Caco-2 (cell line): ENCODE data around the gene SRXN1. TPM values are rescaled to one million over a fixed set of nuclear protein-coding genes. Genes with fewer than 3 reads are reported as not detected.

Experiments used
- BruUV-seq: library from RNA; stranded (reverse); fragments of 400-500 nt; replicated peaks from 2 replicates; lab custom pipeline; 2021; lab: Mats Ljungman, UMichigan
- CTCF ChIA-PET: fragments of 300-600 bp; sonication (Branson Sonifier 250); formaldehyde crosslinking; loops from one replicate; lab custom pipeline; 2022; ENCODE audit warnings: antibody characterized with exemption; lab: Charles Lee
- POLR2A ChIA-PET: fragments of 300-600 bp; sonication (Branson Sonifier 250); formaldehyde crosslinking; loops from one replicate; lab custom pipeline; 2022; ENCODE audit warnings: antibody characterized with exemption; lab: Charles Lee
- DNase-seq, 2 experiments: peaks; one replicate each; pipeline versions ENCODE4 v3.0.0 to v3.0.0-alpha.2; 2020 to 2022
- H3K27me3 ChIP-seq: replicated peaks from 2 replicates; pipeline ENCODE4 v1.6.0; 2011; ENCODE audit warnings: low read length; ENCODE audit not compliant: control insufficient read depth, insufficient read depth
- H3K36me3 ChIP-seq: 2 replicates; pipeline ENCODE4 v1.5.1; 2011; ENCODE audit warnings: low read length; ENCODE audit not compliant: control insufficient read depth, insufficient read depth
- H3K4me1 ChIP-seq: fragments of 250-450 bp; sonication (Bioruptor Pico); 2 replicates; pipeline ENCODE4 v1.5.1; 2020; ENCODE audit warnings: mild to moderate bottlenecking
- H3K4me3 ChIP-seq: 2 replicates; pipeline ENCODE4 v1.5.1; 2011; ENCODE audit warnings: low read depth, mild to moderate bottlenecking, control low read depth, low read length
- H3K9me3 ChIP-seq: fragments of 250-450 bp; sonication (Bioruptor Pico); 2 replicates; pipeline ENCODE4 v1.5.1; 2020; ENCODE audit warnings: mild to moderate bottlenecking, moderate library complexity
- H3K27ac Mint-ChIP-seq: one replicate; pipeline ENCODE4 v1.8.0; 2022; ENCODE audit warnings: mixed read lengths; ENCODE audit not compliant: unreplicated experiment
- H3K27me3 Mint-ChIP-seq: one replicate; pipeline ENCODE4 v1.8.0; 2022; ENCODE audit warnings: mixed read lengths; ENCODE audit not compliant: insufficient read depth, unreplicated experiment
- H3K36me3 Mint-ChIP-seq: one replicate; pipeline ENCODE4 v1.8.0; 2022; ENCODE audit warnings: mild to moderate bottlenecking, mixed read lengths; ENCODE audit not compliant: insufficient read depth, unreplicated experiment
- H3K4me1 Mint-ChIP-seq: one replicate; pipeline ENCODE4 v1.8.0; 2022; ENCODE audit warnings: low read depth, mixed read lengths; ENCODE audit not compliant: unreplicated experiment
- H3K4me3 Mint-ChIP-seq: one replicate; pipeline ENCODE4 v1.8.0; 2022; ENCODE audit warnings: mild to moderate bottlenecking, moderate library complexity, mixed read lengths; ENCODE audit not compliant: unreplicated experiment
- H3K9me3 Mint-ChIP-seq: one replicate; pipeline ENCODE4 v1.8.0; 2022; ENCODE audit warnings: mixed read lengths; ENCODE audit not compliant: unreplicated experiment
- intact Hi-C: fragments of 100-400 bp; cut with micrococcal nuclease; formaldehyde crosslinking; loops from one replicate; pipeline ENCODE4 v1.10.0; 2022; ENCODE audit not compliant: unreplicated experiment
- total RNA-seq: library from RNA; stranded (reverse); gene quantifications from 2 replicates; pipeline ENCODE4 v1.2.3, GENCODE V29; 2022
- TF ChIP-seq, protein P1 (sequence below), 2 experiments: fragments of 200-600 bp in 1 of 2; IDR thresholded peaks; 1 replicate in 1 of 2; 2 replicates in 1 of 2; pipeline versions ENCODE4 v1.5.1 to v1.8.0; 2011 to 2022; ENCODE audit warnings: antibody characterized with exemption in 1 of 2, control low read depth in 1 of 2, inconsistent platforms in 1 of 2, low read depth in 1 of 2, low read length in 1 of 2, mild to moderate bottlenecking in 1 of 2, moderate library complexity in 1 of 2; ENCODE audit not compliant: insufficient read depth in 1 of 2, severe bottlenecking in 1 of 2, unreplicated experiment in 1 of 2

Gene SRXN1
- total RNA-seq, 1 experiment from 2014 or later: 33.7 TPM

GRCh38 chr20:600736-601135, 52.3 kb downstream of the SRXN1 start:
- no peak overlapping the region for H3K4me3 ChIP-seq
- H3K4me1 Mint-ChIP-seq: no peaks in the 10 kb centered on the region
- H3K9me3 ChIP-seq: no peaks in the 10 kb centered on the region
- BruUV-seq: no TSS peak
- TF ChIP-seq, protein P1, sequence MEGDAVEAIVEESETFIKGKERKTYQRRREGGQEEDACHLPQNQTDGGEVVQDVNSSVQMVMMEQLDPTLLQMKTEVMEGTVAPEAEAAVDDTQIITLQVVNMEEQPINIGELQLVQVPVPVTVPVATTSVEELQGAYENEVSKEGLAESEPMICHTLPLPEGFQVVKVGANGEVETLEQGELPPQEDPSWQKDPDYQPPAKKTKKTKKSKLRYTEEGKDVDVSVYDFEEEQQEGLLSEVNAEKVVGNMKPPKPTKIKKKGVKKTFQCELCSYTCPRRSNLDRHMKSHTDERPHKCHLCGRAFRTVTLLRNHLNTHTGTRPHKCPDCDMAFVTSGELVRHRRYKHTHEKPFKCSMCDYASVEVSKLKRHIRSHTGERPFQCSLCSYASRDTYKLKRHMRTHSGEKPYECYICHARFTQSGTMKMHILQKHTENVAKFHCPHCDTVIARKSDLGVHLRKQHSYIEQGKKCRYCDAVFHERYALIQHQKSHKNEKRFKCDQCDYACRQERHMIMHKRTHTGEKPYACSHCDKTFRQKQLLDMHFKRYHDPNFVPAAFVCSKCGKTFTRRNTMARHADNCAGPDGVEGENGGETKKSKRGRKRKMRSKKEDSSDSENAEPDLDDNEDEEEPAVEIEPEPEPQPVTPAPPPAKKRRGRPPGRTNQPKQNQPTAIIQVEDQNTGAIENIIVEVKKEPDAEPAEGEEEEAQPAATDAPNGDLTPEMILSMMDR (IDR thresholded peaks at IDR 0.05; ENCODE audit: insufficient read depth in 1 of 2, low read depth in 1 of 2, low read length in 1 of 2, severe bottlenecking in 1 of 2, unreplicated experiment in 1 of 2): no peak
- no peak for DNase-seq
- H3K36me3 ChIP-seq: no peaks in the 10 kb centered on the region
- no peaks in the 10 kb centered on the region for H3K27me3 Mint-ChIP-seq
- no peak overlapping the region for H3K27ac Mint-ChIP-seq
- H3K9me3 Mint-ChIP-seq: no peaks in the 10 kb centered on the region
- POLR2A ChIA-PET: no interaction called here
- no peaks in the 10 kb centered on the region for H3K27me3 ChIP-seq
- H3K4me3 Mint-ChIP-seq: no peak overlapping the region
- peaks cover 8% of the 10 kb centered on the region for H3K4me1 ChIP-seq
- intact Hi-C loops: no loop called here
- CTCF ChIA-PET: no interaction called here
- H3K36me3 Mint-ChIP-seq: no peaks in the 10 kb centered on the region

- H3K9me3 Mint-ChIP-seq: no peaks in the 10 kb centered on the region
- intact Hi-C loops: no loop called here
- H3K27ac Mint-ChIP-seq: no peak overlapping the region
- no peaks in the 10 kb centered on the region for H3K27me3 ChIP-seq
- no peaks in the 10 kb centered on the region for H3K36me3 ChIP-seq
- no peaks in the 10 kb centered on the region for H3K9me3 ChIP-seq
- POLR2A ChIA-PET: no interaction called here
- H3K36me3 Mint-ChIP-seq: no peaks in the 10 kb centered on the region
- no peaks in the 10 kb centered on the region for H3K4me1 Mint-ChIP-seq
- H3K4me1 ChIP-seq: peaks cover 3% of the 10 kb centered on the region
- CTCF ChIA-PET: no interaction called here
- no peak overlapping the region for H3K4me3 ChIP-seq
- H3K27me3 Mint-ChIP-seq: no peaks in the 10 kb centered on the region
- H3K4me3 Mint-ChIP-seq: no peak overlapping the region
- DNase-seq: no peak
- TF ChIP-seq, protein P1 (IDR thresholded peaks at IDR 0.05; ENCODE audit: insufficient read depth in 1 of 2, low read depth in 1 of 2, low read length in 1 of 2, severe bottlenecking in 1 of 2, unreplicated experiment in 1 of 2): no peak
- no TSS peak for BruUV-seq
These were observed 52.9 kb downstream of the SRXN1 start for GRCh38 chr20:600141-600540.

DNA sequence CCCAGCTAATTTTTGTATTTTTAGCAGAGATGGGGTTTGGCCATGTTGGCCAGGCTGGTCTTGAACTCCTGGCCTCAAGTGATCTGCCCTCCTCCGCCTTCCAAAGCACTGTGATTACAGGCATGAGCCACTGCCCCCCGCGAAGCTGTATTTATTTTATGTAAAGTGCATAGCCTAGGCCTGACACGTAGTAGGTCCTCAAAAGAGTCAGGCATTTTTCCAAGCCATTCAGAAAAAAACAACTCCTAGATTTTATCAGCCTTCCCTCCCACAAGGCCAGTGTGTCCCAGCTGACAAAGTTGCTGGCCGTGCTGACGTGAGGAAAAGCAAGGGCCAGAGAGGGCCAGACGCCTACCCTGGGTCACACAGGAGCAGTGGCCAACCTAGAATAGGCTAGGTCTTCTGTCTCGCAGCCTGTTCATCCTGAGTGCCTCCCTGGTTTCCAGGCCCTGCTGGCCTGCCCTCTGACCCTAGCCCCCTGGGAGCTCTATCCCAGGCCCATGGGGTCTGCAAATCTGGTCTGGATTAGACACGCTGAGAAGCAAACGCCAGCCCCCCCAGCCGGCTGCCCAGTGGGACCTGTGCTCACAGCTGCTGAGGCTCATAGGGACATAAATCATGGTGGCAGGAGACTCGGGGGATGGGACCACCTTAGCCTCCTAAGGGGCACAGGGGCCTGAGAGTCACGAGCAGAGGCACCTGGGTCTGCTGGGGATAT, 54.7 kb downstream of the SRXN1 start:
- TF ChIP-seq, protein P1 (IDR thresholded peaks at IDR 0.05; ENCODE audit: insufficient read depth in 1 of 2, low read depth in 1 of 2, low read length in 1 of 2, severe bottlenecking in 1 of 2, unreplicated experiment in 1 of 2): no peak
- BruUV-seq: no TSS peak
- Mint-ChIP-seq H3K9me3 (no peaks in the 10 kb centered on the region), H3K4me1 (no peaks in the 10 kb centered on the region), H3K27ac (no peak overlapping the region), H3K4me3 (no peak overlapping the region), H3K27me3 (no peaks in the 10 kb centered on the region), H3K36me3 (no peaks in the 10 kb centered on the region)
- Histone ChIP-seq H3K4me3 (no peak overlapping the region), H3K27me3 (no peaks in the 10 kb centered on the region), H3K9me3 (no peaks in the 10 kb centered on the region), H3K36me3 (no peaks in the 10 kb centered on the region), H3K4me1 (no peaks in the 10 kb centered on the region)
- CTCF ChIA-PET: no interaction called here
- POLR2A ChIA-PET: no interaction called here
- intact Hi-C loops: no loop called here
- DNase-seq: peak in 1 of 2 experiments; percentile 23
